H1 (cell line): ENCODE results near the gene LGALS8. TPM values are rescaled to one million over a fixed set of nuclear protein-coding genes. Genes with fewer than 3 reads are reported as not detected.

Experiments
- BRCA1 ChIP-seq: IDR thresholded peaks from 2 replicates; pipeline ENCODE4 v1.6.1; 2012; ENCODE audit warnings: low read depth, low read length, improper control_type of control experiment
- CHD7 ChIP-seq: fragments of 300-600 bp; sonication (generic); IDR thresholded peaks from 2 replicates; pipeline ENCODE4 v1.7.1; 2012; ENCODE audit warnings: low read length, moderate library complexity, mild to moderate bottlenecking, inconsistent platforms; ENCODE audit not compliant: insufficient replicate concordance
- JUN ChIP-seq: IDR thresholded peaks from 2 replicates; pipeline ENCODE4 v1.6.1; 2011; ENCODE audit warnings: low read depth, mild to moderate bottlenecking, improper control_type of control experiment, low read length
- NRF1 ChIP-seq: IDR thresholded peaks from 2 replicates; pipeline ENCODE4 v1.6.1; 2011; ENCODE audit warnings: mild to moderate bottlenecking, low read depth, low read length, improper control_type of control experiment
- POLR2AphosphoS5 ChIP-seq: IDR thresholded peaks from 2 replicates; pipeline ENCODE4 v1.6.1; 2011; ENCODE audit warnings: low read depth, low read length
- RBBP5 ChIP-seq: IDR thresholded peaks from 2 replicates; pipeline ENCODE4 v1.7.1; 2012; ENCODE audit warnings: low read depth, mild to moderate bottlenecking, inconsistent platforms, low read length, moderate library complexity, borderline replicate concordance
- RFX5 ChIP-seq: IDR thresholded peaks from 2 replicates; pipeline ENCODE4 v1.6.1; 2011; ENCODE audit warnings: low read depth, low read length, improper control_type of control experiment, borderline replicate concordance
- SP4 ChIP-seq: IDR thresholded peaks from 2 replicates; pipeline ENCODE4 v1.6.1; 2012; ENCODE audit warnings: low read length, inconsistent platforms
- TAF1 ChIP-seq: IDR thresholded peaks from 2 replicates; pipeline ENCODE4 v1.6.1; 2011; ENCODE audit warnings: mild to moderate bottlenecking, low read depth, low read length
- TCF12 ChIP-seq: IDR thresholded peaks from 2 replicates; pipeline ENCODE4 v1.6.1; 2011; ENCODE audit warnings: low read depth, mild to moderate bottlenecking, low read length
- polyA plus RNA-seq, 7 experiments: library from polyadenylated mRNA; depleted of rRNA in 3 of 7; stranded (reverse) in 5 of 7; unstranded in 2 of 7; fragments of >200 nt in 5 of 7; fragments of 200-250 nt in 2 of 7; gene quantifications; 1 replicate in 5 of 7; 2 replicates in 1 of 7; 4 replicates in 1 of 7; pipeline versions ENCODE4 v1.2.1 to v1.2.3, GENCODE V29; 2011 to 2013; ENCODE audit warnings: missing spikeins in 2 of 7, mixed read lengths in 2 of 7
- total RNA-seq: library from RNA; stranded (reverse); fragmentation: NEBNext Ultra II Directional; extraction: Animal tissue kit (Norgen Biotek cat#: 25700); gene quantifications from 2 replicates; pipeline ENCODE4 v1.2.1, GENCODE V29; 2021
- TF ChIP-seq, protein P1 (sequence below): IDR thresholded peaks from 2 replicates; pipeline ENCODE4 v1.6.1; 2011; ENCODE audit warnings: low read depth, mild to moderate bottlenecking, low read length; ENCODE audit not compliant: insufficient read depth

The LGALS8 gene
- total and polyA plus RNA-seq, 2 of the 8 experiments (the other 6 are each of a cell fraction or from before 2014, with no cell fraction given): 7.2 to 11.6 TPM

- TF ChIP-seq JUN (no peak), RBBP5 (no peak), TCF12 (no peak), TAF1 (peak; percentile 42; the same call in 1 of the 2 replicates), SP4 (no peak), CHD7 (no peak), BRCA1 (no peak), POLR2AphosphoS5 (peak; percentile 62; the same call in 1 of the 2 replicates), RFX5 (no peak), NRF1 (no peak)
- TF ChIP-seq, protein P1, sequence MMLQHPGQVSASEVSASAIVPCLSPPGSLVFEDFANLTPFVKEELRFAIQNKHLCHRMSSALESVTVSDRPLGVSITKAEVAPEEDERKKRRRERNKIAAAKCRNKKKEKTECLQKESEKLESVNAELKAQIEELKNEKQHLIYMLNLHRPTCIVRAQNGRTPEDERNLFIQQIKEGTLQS: no peak
These were observed 536 bp downstream of the LGALS8 start (continued) for GRCh38 chr1:236524142-236524894.
